ENCODE results near the gene PDIA5.

The PDIA5 gene

DNA sequence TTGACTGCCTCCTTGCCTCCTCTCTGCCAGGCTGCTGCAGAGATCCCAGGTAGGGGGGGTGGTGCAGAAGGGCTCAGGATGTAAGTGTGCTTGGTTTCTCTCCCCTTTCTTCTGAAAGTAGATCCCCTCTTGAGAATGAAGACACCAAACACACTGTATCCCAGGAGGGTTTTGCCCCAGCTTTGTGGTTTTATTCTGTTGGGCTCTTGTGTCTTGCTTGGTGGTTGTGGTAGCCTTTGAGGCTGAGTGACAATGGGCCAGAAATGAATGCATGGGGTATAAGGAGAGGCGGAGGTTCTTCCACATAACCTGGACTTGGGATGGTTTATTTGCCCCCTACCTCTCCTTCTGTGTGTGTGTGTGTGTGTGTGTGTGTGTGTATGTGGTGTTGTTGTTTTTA lies 5.7 kb downstream of the PDIA5 start:
- no peak for DNase-seq

DNA sequence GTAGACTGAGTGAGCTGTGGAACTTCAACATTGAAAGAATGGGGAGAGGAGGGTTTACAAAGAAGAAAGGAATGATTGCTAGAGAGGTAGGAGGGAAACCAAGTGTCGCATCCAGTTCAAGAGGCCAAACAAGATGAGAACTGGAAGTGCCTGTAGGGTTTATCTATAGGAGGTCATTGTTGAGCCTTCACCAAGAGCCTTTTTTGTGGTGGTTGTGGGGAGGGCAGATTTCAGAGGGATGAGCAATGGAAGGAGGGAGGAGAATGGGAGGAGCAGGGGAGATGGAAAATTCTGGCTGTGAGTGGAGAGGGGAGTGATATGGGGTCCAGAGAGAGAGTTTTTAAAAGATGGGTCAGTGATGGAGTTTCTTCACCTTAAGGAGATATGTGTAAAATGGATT lies 8.5 kb downstream of the PDIA5 start:
- DNase-seq = no peak

DNA sequence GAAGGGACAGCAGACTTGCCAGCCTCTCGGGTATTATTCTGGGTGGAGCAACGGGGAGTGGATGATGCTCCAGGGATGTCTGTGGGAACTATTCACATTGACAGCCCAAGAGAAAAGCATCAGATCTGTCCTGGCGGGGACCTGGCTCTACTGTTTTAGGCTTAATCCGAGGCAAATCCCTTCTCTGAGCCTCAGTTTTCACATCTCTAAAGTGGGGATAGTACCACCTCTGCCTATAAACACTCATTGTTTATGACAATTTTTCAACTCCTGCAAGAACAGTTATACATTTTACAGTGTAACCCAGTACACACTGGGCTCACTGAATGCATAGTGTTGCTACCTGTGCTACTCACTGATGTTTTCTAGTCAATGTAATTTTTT lies 9.3 kb downstream of the PDIA5 start:
- DNase-seq = no peak

DNA sequence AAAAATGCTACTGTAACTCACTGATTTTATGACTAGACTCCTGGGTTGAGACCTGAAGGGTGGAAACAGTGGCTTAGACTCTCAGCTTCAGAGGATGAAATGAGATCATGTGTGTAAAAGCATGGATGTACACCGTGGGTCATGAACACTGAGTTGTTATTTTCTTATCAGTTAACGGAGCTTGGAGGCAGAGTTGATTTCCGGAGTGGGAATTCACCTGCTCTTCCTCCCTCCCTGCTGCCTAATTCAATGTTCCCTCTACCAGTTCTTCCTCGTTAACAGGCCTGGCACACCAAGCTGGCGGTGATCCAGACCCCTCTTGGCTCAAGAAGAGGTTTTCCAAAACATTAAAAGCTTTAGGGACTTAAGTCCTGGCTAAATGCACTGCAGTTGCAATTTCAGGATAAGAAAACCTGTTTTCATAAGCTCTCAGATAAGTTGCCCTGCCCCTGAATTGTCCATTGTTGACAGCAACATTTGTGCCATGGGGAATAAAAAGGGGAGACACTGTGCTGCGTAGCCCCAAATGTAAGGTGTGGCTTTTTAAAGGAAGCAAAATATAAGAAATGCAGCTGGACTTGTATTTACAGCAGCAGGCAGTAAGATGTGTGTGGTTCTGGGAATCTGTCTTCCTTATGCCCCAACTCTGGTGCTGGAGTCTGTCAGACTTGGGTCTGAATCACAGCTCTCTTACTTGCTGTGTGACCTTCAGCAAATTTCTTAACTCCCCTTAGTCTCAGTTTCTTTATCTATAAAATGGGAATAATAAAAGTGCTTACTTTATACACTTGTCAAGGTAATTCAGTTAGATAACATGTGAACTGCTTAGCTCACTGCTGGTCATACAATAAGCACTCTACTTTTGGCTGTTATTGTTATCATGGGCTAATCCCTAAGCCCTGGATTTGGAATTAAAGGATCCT lies 9.9 kb downstream of the PDIA5 start:
- no peak for DNase-seq

DNA sequence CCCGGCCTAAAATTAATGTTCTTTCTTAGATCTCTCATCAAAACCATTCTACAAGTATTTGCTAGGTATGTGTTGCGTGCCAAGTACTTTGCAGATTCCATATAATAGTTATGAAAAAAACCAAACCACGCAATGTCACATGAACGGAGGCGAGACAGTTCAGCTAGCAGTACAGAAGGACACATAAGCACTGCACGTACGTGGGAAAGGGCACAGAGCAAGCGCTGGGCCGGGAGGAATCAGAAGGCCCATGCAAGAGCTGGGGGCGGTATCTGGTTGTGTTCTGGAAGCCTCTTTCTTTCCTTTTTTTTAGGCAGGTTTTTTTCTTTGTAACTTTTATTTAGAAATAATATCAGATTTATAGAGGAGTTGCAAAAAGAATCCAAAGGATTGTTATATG lies 11.3 kb downstream of the PDIA5 start:
- no peak for DNase-seq

DNA sequence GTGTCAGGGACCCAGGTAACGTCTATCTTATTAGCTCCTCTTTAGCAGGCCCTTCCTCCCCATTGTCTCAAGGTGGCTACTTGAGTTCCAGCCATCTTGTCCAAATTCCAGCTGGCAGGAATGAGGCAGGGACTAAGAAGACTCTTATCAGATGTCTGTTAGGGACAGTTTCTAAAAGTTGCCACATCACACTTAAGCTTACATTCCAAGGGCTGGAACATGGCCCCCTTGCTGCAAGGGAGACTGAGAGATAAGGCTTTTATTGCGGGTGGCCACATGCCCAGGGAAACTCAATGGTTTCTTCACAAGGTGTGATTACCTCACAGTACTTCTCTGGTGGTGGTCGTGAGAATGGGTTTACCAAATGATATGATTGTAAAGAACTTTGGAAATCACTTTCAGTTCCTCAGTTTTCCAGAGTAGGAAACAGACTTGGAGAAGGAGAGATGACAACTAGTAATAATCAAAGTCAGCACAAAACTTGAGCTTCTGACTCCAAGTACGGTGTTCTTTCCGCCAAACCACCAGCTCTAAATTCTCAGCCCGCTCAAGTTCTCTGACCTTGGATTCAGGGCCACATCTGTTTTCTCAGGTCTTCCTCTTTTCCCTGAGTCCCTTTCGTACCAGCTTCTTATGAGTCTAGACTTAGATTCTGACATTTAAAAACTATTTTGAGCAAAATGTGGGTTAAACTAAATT lies 14.2 kb downstream of the PDIA5 start:
- no peak for DNase-seq

DNA sequence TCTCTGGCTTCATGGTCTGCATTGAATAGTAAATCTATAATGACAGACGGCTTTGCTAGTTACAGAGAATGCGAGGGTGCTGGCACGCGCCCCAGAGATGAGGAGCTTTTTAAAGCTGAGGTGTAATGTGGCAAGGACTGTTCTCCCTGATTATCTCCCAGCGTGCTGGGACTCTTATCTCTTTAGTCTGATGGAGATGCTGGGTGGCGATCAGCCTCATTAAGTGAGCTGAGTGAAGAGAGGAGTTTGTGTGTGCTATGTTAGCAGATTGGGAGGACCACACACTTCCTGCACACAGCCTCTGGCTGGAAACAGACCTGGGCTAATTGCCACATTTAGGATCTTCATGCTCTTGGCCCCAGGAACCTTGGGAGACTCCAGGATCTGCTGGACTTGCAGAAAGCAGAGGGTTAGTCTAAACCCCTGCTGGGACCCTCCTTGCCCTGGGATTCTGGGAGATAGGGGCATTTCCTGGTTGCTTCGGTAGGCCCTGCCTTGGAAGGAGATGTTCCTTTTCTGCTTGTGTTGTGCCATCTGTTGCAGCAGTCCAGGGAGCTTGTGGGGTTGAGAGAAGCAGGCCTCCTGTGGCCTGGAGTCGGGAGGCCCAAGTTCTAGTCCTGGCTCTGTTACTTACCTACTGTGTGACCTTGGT lies 15.0 kb downstream of the PDIA5 start:
- DNase-seq = no peak

DNA sequence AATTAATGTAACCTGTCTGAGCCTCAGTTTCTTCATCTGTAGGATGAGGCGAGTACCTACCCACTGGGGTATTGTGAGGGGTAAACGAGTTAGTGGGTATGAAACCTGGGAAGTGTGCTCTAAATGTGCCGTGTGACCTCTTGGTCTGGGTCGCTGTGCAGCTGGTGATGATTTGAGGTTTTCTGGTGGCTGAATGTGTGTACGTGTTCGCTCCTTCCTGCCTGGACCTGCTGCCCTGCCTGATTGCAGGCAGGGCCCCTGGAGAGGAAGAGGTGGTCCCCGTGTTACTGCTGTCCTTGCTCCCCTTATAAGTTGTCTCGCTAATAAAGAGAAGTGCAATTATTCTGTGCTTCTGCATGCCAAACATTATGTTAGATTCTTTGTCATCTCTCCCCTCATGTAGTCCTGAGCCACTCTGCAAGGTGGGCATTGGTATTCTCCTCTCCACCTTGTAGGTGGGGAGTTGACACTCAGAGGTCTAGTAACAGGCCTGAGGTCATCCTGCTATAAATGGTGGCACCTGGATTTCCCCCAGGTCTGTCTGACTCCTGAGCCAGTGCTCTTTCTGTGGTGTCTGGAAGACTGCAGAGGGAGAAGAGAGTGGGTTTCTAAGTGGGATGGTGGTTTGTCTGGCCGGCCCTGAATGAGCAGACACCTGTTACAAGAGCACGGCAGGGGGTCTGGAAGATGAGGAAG lies 15.7 kb downstream of the PDIA5 start:
- no peak for DNase-seq

DNA sequence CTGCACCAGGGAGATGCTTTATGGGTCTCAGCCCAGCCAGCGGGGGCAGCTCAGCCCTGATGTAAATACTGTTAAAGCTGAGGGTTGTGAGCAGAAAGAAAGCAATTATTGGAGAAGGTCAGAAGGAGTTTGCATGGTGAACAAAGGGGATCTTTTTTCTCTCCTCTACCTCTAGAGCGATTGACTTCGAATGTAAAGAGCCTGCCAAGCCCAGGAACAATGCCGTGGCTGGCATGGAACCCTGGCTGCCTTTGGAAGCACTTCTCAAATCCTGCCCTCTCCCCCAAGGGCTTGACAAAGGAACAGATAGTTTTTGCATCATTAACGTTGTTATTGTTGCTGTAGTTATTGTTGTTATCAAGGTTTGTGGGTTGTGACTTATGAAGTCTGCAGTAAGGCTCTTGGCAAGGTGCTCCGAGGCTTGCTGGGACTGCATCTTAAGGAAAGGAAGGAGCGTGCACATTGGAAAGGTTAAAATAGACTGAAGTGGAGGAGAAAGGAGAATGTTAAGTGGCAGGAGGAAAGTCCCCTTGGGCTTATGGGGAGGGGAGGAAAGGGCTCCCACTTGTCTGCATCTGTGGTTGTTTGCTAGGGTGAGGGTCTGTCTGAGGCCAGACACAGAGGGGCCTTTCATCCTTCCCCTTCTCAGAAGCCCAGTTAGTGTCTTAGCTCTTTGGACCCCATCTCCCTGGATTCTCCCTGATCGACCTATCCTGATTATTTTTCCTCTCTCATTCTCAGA lies 16.7 kb downstream of the PDIA5 start:
- no peak for DNase-seq

DNA sequence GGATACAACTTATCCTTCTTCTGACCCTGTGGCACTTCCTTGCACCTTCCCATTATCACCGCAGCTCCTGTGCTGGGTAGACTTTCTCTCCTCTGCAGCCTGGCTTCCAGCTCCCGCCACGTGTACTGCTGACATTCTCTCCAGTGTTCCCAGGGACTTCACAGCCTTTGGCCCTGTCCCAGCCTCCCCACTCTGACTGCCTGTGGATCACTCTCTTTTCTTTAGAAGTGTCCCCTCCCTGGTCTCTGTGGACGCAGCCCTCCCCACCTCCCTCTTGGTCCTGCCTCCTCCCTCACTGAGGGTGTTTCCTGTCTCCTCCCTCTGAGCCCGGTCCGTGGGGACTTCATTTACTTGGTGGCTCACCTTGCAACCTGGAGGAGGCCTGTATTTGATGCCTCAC lies 17.4 kb downstream of the PDIA5 start:
- no peak for DNase-seq

DNA sequence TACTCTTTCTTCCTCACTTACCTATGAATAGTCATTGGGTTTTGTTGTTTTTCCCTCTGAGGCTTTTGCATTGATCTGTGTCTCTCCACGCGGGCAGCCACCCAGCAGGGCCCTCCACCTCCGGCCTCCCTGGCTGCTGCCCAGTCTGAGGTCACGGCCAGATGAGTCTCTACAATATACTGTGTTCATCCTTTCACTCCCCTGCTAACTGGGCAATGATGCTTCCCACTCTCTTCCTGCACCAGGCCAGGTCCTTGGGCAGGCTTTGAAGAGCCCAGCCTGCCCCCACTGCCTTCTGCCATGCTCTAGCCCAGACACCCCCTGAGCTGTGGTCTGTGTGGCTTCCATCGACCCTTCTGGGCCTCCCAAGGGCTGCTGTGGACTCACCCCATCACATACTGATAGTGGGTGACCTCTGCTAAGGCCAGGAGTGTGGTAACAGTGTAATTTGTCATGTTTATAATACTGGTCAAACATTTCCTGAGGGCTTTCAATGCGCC lies 18.0 kb downstream of the PDIA5 start:
- DNase-seq = no peak

DNA sequence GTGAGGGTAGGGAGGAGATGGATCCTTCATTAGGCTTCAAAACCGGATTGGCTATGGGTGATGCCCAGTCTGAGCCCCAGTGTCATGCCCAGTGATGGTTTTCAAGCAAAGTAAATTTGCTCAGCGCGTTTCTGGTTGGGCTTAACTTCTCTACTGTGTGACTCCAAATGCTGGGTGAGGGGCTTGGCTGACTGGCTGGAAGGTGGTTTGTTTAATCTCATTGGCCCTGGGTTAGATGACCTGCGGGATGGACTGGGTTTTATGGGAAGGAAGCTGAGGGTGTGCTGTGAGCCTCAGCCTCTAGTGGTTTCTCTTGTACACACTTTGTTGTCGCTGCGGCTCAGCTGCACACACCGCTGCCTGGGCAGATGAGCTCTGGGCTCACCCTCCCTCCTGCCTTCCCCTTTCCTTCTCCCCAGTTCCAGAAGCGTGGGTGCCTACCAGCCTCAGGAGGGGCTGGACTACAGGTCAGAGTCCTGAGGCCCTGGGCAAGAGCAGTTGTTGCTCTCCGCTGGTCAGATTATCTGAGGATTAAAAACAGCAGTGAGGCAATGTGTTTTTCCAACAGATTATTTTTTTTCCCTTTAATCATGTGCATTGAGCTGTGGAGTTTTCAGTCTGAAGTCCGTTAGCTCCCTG lies 18.6 kb downstream of the PDIA5 start:
- DNase-seq = no peak

DNA sequence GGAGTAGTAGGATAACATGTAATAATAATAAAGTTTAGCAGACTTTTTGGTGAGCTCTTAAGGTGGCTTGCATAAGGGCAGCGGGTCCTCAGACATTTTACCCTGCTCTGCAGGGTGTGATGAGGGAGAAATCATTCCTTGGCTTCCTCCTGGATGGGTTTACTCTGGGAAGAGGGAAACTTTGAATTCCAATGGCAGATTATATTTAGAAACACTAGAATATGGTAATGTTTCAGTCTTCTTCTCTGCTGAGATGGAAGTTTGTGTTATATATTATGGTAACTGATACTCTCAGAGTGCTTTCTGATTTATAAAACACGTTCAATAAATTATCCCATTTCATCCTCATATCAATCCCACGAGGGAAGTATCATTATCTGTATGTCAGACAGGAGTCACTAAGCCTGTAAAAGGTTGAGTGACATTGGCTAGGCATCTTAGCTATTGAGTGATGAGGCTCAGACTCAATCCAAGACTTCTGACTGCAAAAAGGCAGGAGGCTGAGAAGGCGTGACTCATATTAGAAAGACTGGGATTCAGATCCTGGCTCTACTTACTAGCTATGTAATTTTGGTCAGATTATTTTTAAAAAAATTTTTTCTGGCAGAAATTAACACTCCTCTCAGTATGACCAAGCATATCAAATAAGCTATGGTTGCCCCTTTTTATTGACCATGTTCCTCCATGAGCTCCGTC lies 19.3 kb downstream of the PDIA5 start:
- no peak for DNase-seq

DNA sequence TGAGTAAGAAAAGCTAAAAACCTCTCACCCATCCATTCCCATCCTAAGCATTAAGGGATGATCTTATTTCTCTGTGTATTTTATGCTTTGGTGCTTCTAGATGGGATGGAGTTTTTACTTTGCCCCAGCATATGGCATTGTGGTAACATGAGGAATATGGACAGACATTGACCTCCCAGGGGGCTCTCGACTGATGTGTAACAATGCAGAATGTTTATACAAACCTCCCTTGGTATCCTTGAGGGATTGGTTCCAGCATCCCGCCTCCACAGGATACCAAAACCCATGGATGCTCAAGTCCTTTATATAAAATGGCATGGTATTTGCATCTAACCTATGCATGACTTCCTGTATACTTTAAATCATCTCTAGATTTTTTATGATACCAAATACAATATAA lies 21.6 kb downstream of the PDIA5 start:
- no peak for DNase-seq

DNA sequence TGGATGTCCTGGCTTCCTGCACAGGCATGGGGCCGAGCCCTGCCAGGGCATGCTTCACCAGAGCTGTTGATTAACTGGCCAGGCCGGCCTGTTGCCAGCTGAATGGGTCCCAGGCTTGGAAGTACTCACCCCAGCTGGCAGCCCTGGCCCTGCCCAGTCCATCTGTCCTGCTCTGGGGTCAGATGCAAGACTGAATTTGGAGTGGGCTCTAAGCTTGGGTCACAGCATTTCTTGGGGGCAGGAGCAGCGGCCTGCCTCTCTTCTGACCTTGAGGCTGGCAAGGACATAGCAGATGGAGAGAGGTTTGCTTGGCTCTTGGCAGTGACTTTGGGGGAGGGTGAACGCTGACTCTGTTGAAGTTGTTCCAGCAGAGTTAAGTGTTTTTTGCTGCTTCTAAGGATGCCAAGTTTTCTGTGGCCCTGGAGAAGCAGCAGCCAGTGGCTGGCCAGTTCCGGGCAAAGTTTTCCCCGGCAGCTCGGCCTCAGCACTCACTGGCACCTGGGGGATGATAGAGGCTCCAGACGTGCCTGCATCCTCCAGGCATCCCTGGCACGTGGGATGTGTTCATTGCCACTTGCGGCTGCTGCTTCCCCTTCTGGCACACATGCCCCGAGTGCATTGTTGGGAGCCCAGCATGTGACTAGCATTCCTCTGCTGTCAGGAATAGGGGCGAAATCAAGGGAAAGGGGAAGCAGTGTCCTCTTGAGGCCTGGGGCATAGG lies 22.9 kb downstream of the PDIA5 start:
- no peak for DNase-seq

DNA sequence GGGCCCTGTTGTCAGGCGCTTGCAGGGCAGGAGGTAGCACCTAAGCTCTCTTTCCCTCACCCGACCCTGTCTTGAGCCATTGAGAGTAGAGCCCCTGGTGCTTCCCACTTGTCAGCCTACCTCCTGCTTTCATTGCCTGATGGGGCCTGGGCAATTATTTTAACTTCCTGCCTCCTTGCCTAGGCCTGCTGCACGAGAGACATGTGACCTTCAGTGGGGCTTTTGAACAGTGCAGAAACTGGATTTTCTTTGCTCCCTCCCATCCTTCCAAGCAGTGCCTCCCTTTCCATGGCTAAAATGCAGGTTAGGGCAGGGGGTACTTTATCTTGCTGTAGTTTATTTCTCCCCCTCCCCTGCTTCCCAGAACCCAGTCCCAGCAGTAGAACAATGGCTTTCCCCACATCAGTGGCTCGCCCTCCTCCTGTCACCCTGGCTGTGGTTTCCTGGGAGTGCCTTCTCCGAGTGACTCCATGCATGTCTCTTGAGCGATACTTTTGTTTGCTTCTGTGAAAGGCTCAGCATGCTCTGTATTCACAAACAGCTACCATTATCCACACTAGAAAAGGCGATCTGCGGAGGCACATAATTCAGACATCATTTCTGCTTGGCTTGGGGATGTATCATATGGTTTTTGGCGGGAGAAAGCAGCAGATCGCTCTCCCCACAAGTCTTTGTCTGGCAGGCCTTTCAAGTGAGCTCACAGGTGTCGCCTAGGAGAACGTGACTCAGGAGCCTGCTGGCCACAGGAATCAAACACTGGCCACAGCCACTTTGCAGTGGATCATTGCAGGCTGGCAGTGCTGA lies 24.1 kb downstream of the PDIA5 start:
- no peak for DNase-seq

DNA sequence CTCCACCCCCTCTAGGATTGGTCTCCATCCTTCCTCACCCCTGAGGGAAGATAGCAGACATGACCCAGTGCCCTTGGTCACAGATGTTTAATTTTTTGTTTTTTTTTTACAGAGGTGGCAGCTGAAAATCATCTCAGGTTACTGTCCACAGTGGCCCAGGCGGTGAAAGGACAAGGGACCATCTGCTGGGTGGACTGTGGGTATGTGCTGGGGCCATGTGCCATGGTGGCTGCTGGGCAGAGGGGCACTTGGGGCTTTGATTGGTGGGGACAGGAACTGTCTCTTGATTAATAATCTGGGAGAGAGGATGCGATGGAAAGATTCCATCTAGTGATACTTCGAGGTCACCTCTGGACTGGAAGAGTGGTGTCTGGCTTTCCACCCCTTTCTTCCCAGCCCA lies 25.4 kb downstream of the PDIA5 start:
- DNase-seq = no peak

DNA sequence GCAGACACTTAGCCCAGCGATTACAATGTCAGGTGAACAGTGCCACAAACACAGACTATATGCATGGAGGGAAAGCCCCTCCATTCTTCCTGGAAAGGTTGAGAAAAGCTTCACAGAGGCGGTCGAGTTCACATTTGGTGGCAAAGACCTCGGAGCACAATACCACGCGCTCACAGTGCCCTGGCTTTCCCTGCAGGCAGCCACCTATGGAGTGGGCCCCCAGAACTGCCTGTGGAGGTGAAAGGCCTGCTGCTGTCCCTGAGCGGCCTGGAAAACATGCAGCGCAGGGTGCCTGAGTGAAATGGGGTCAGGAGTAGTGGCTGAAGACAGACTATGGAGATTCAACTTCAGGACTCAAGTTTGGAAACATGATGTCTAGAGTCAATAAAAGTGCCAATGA lies 26.9 kb downstream of the PDIA5 start:
- DNase-seq = no peak

DNA sequence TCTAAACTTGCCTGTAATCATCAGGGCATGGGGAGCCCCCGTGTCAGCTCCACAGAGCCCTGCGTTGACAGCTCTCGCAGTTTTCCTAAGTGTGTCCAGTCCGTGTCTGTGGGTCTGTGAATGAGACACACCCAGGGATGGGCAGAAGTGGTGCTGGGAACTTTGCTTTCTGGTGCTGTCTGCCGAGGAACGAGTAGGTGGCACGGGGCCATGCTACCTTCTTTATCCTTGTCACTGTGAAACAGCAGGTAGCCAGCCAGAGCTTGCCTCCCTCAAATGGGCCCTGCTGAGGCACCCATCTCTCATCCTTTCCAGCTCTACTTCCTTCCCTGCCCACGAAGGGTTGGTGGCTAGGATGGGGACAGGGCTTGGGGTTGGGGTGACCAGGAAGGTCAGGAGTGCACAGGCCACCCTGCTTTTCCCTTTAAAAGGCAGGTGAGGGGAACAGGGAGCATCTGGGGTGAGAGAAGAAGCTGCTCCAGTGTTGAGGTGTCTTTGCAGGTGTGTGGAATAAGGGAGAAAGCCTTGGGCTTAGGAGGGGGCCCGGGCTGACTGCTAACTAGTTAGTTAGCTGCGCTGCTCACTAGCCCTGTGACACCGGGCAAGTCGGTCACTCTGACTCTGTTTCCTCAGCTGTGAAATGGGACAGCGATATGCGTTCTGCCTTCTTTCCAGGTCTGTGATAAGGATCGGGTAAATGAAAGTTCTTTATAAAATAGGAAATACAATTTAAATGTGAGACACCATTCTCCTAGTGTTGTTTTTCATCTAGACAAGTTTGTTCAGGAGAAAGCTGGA lies 27.9 kb downstream of the PDIA5 start:
- no peak for DNase-seq
